T-helper 2 cell treated with Interferon-gamma antibody and Interleukin-4, amounts not matched to agents 100 ng/mL and 5 ng/mL, for 36 hours (primary cell): Measurements from ENCODE around the gene RUNX2. TPM values are rescaled to one million over a fixed set of nuclear protein-coding genes. Genes with fewer than 3 reads are reported as not detected.

ENCODE experiments used
- intact Hi-C: fragments of 100-400 bp; cut with micrococcal nuclease; formaldehyde crosslinking; loops from one replicate; pipeline ENCODE4 v1.15.1; 2023
- total RNA-seq: library from RNA; stranded (reverse); gene quantifications from 2 replicates; pipeline ENCODE4 v1.2.3, GENCODE V29; 2022

The RUNX2 gene
- total RNA-seq, 1 donor from 2014 or later: 34.7 TPM

DNA sequence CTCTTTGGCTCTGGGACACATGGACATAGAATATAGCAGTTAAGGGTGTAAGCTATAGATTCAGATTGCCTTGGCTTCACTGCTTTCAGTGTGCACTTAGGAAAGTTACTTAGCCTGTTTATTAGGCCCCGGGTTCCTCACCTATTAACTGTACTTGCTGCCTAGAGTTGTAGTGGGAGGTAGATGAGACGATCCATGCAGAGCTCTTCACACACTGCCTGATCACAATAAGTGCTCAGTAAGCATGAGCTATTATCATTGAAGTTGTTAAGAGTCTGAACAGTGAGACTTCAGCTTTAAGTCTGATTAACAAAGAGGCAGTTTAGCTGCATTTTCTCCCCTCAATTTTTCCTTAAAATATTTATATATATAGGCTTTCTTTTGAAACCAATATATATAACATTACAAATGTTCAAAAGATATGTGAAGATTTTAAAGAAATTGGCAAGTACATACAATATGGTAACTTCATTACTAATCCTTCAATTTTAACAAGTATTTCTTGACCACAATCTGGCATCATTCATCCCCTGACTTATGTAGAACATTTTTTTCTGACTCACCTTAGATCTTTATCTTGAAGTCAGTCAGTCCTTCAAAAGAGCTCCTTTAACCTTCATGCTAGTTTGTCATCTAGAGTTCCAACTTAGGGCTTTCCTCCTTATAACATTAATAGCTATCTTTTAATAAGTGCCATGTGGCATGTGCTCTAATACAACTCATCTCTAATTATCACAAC lies 70.1 kb downstream of the RUNX2 start:
- intact Hi-C loops: no loop called here

- intact Hi-C loops: no loop called here
Measured at GRCh38 chr6:45400021-45400420, 71.9 kb downstream of the RUNX2 start.

GRCh38 chr6:45411959-45412358 lies 83.8 kb downstream of the RUNX2 start:
- intact Hi-C loops: no loop called here

GRCh38 chr6:45415315-45415714 lies 87.2 kb downstream of the RUNX2 start:
- intact Hi-C loops: no loop called here

DNA sequence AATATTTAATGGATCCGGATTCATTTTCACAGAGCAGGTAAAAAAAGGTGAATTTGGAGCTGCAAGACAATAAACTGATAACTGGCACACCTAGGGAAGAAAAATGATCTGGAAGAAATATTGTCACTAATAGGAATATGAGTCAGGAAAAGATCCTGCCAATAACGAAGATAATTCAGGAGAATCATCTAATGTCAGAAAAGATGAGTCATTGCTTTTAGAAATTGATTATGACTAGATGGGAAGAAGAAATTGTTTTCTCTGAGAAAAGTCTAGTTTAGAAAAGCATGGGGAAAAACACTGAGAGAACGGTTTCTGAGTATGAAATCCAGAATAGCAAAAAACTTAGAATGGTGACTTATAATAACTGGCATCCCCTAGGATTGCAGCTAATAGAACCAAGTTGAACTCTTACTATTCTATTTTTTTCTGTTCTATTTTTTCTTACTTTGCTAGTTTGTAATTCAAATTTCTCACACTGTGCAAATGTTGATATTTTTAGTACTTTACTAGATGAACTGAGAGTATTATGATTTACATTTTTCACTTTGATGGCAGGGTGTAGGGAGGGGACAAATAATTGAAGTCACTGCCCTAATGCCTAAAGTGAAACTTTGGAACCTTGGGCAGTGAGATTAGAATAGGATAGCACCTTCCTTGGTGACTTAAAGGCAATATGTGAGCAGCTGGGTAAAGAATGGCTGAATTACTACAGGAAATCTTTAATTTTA lies 87.8 kb downstream of the RUNX2 start:
- intact Hi-C loops: no loop called here

DNA sequence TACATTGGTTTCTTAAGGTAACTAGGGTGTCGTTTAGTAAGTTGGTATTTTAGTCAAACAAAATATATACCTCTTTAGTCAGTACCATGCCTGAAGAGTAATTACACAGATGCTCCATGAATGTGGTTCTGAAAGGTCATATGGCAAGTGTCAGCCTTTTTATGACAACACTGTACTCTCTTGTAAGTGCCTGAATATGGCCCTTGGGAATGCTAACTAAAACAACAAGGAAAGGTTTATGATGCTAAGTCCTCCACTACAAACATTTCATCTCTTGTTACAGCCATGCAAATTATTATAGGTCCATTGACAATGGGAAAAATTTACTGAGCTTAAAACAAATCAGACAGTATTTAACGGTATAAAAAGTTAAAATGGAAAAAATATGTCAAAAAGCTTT lies 88.6 kb downstream of the RUNX2 start:
- intact Hi-C loops: no loop called here

DNA sequence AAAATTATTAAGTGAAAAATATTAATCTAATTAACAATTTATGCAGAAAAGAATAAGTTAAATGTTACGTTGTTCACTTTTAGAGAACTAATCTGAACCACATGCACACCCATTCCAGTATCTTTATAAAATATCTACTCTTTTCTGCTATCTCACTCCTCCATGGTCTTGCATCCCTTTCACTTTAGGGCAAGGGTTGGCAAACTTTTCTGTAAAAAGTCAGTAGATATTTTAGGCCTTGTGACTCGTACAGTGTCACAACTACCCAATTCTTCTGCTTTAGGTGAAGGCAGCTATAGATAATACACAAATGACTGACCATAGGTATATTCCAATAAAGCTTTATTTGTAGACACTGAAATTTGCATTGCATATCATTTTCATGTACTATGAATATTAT lies 89.3 kb downstream of the RUNX2 start:
- intact Hi-C loops: no loop called here

- intact Hi-C loops: loop anchor here (1.0 to 5.0 kb wide), 13 partner anchors 42 to 945 kb away; partner anchors contain the start of gene SUPT3H
Measured at GRCh38 chr6:45419571-45420082, 91.5 kb downstream of the RUNX2 start.

DNA sequence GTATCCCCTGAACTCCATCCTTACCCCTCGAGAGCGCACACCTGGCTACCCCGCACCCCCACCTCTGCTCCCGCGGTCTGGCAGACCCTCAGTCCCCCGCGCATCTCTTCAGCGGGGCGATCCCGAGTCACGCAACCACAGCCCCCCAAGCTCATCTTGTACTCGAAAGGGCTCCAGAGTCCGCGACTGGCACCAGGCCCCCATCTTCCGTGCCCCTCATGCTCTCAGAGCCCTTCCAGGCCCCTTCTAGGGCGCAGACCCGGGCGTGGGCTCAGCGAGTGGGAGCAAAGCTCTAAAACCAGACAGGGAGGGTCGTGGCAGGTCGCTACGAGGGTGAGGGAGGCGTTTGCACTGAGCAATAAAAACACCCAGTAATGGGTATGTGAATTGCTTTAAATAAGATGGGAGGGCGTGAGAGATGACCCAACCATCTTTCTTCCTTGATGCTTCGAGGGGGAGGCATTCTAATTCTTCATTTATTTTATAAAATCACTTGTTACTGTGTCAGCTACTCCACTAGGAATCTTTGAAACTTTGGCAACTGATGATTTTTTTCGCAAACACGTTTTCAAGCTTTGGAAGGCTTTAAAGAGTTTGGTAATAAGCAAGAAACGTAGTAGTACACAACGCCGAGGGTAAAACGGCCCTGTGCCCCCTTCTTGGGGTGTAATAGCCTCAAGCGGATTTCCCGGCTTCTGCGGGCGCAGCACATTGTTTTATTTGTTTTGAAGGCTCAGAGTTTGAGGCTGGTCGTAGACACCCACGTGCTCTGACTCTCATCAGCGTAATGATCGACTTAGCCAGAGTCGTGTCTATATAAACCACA lies 92.2 kb downstream of the RUNX2 start:
- intact Hi-C loops: loop anchor here (1.0 to 5.0 kb wide), 13 partner anchors 43 to 945 kb away; partner anchors contain the start of gene SUPT3H

DNA sequence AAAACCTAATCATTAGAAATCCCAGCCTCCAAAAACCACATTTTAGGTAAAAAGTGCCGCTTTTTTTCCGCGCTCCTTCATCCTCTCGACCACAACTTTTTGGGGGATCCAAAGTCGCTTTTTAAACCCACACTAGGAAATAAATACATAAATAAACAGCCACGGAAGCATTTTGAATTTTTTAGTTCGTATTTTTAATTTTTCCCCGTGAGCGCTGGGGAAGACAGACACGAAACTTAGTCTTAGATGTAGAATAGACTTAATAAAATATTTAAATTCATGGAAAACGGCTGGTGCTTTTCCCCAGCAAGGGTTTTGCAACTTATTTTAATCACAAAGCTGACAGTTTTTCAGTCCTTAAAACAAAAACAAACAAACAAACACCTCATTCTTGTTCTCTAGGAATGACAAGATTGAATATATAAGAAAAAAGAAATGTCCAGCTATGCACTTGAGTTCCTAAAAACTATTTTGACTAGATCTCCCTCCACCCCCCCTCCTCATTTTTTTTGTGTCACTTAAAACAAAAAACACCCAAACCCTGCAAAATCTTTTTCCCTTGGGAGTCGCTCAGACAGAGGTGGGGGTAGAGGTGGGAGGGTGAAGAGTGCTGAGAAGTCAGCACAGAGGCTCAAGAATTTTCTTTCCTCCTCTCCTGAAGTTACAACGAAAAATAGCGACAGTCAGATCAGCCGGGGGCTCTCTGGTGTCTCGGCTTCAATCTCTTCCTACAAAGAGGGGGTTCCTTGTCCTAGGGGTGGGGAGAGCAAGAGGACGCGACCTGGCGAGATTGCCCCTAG lies 93.0 kb downstream of the RUNX2 start:
- intact Hi-C loops: loop anchor here (1.0 to 5.0 kb wide), 14 partner anchors 44 to 946 kb away; partner anchors contain the start of gene SUPT3H

DNA sequence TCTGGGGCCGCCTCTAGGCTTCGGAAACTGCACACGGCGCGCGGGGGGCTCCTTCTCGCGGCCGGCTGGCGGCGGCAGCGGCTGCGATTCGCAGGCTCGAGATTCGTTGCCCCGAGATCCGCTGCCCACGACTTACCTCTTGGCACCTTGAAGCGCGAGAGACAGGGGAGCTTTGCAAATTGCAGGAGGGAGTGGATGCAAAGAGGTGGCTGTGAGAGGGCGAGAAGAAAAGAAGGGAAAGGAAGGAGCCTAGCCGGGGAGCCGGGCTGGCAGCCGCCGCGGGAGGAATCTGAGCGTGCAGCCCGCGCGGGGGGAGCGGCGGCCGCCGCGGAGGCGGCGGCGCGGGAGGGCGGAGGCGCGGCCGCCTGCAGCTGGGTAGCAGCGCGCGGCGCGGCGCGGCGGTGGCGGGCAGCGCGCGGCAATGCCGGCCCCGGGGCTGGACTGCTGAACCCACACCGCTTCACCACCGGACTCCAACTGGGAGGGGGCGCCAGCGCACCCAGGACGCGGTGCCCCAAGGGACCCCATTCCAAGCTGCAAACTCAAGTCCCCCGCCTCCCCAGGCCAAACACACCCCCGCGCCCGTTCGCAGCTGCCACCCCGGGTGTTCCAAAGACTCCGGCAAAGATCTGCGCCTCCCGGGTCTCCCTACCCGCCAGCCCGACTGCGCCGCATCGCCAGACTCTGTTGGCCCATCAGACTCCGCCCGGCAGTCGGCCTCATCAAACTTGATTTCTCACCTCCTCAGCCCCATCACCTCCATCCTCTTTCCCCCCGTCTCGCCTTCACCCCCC lies 93.8 kb downstream of the RUNX2 start:
- intact Hi-C loops: loop anchor here (1.0 to 5.0 kb wide), 12 partner anchors 65 to 947 kb away; no protein-coding TSS in a partner anchor

- intact Hi-C loops: loop anchor here (1.0 to 5.0 kb wide), 10 partner anchors 9 to 830 kb away; no protein-coding TSS in a partner anchor
Measured at GRCh38 chr6:45422503-45423110, 94.5 kb downstream of the RUNX2 start.

DNA sequence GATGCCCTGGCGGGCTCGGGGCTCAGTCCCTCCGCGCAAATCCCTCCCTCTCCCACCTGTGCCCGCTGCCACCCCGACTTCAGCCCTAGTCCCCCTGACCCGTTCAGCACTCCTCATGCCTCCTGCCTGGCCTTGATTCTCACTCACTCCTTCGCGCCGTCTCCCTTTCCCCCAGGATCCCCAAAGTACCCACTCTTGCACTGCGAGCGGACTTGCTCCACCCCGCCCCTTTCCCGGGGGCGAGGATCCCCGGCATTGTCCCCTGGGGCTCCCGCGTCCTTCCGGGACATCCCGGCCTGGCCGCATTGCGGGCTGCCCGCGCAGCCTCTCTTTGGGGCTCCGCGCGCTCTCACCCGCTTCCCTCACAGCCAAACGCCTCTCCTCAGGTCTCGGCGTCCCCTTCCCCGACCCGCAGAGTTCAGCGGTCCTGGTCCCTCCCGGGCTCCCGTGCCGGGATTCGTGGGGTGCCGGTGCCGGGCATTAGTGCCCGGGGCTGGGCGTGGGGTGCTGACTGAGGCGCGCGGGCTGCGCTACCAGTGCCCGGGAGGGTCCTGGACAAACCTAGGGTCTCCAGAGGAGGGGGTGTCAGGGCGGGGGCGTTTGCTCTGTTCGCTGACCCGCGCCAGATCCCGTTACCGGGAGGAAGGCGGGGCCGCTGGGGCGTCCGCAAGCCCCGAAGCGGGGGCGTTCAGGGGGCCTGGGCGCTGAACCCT lies 95.1 kb downstream of the RUNX2 start:
- intact Hi-C loops: loop anchor here (1.0 to 5.0 kb wide), 9 partner anchors 8 to 831 kb away; no protein-coding TSS in a partner anchor

DNA sequence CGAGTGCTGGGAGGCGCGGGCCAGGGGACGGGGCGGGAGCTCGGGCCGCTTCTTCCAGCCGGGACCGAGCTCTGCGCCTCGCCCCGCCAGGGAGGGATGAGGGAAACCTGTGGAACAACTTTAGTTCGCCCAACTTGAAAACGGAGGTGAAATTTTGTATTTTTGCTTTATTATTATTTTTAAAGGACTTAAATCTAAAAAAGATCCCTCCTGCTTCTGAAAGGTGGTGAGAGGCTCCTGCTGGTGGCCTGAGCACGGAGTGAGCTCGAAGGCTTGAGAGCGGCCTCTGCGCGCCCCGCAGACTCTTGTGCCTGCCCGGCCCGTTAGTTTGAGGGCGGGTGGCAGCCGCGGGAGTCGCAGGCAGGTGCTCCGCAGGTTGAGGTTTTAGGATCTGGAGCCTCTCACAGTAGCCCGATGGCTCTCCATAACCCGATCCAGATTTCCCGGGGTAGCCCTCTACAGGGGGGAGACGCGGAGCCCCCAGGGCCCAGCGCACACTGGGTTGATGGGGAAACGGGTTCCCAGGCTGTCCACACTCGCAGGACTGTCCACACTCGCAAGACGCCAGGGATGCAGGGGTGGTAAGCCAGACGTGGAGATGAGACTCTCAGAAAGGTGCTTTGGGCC lies 95.8 kb downstream of the RUNX2 start:
- intact Hi-C loops: loop anchor here (1.0 to 5.0 kb wide), 10 partner anchors 7 to 832 kb away; no protein-coding TSS in a partner anchor

DNA sequence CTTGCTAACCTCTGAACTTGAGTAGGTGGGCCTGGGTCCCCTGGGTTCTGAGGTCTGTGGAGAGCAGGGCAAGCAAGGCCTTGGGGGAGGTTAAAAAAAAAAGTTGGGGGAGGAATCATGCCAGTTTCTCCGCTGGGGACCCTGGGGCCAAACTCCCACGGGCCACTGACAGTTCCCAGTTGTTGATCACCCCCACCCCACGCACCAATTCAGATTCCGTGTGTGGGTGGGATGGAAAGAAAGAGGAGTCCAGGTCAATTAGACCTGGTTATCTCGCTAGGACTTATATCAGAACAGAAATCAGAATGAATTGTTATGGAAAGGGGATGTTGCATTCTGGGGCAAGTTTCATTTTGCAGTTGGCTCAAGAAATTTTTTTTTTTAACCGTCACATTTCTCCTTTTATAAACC lies 96.3 kb downstream of the RUNX2 start:
- intact Hi-C loops: loop anchor here (1.0 to 5.0 kb wide), 9 partner anchors 12 to 832 kb away; no protein-coding TSS in a partner anchor

DNA sequence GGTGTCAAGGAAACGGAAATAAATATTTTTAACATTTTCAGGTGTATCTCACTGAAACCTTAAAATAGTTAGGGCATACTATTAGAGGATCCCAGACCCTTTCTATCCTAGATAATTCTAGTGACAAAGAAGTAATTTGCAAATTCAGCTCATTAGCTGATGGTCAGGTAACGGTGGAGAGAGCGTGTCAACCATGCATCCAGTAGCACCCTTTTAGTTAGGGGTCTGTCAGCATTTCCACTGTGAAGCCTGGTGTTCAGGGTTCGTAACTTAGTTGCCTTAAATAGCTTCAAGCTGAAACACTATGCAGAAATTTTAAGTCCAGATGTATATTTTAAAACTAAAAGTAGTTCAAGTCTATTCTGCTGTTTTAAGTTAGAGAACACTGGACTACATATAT lies 98.1 kb downstream of the RUNX2 start:
- intact Hi-C loops: no loop called here

DNA sequence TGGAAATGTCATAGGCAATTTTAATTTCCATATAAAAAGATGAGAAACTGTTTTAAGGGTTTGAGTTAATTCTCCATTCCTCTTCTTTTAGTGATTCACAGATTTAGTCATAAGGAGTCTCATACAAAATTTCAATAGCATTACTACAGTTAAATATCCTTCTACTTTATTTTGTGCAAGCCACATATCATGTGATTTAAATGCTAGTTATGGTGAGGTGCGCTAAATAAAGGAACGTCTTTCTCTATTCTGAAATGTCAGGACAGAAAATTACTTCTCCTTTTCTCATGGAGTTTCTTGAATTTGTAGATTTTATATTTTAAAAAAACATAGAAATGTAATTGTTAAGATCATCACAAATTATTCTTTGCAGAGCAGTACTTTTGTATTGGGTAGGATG lies 99.6 kb downstream of the RUNX2 start:
- intact Hi-C loops: loop anchor here (1.0 kb wide), 1 partner anchor 9 kb away; no protein-coding TSS in a partner anchor

- intact Hi-C loops: loop anchor here (1.0 kb wide), 1 partner anchor 8 kb away; no protein-coding TSS in a partner anchor
Measured at GRCh38 chr6:45428727-45429126, 100.6 kb downstream of the RUNX2 start.
